A204.1 (cell line): Measurements from ENCODE around the gene MAN1B1.
"Not testable (repeated sequence)": the region's sequence is repeated elsewhere in the genome, so short reads cannot be mapped to it uniquely, and the experiment has no call there.

Source experiments
- FAIRE-seq: peaks from 2 replicates; lab custom pipeline; 2012; peaks lifted over from hg19 to GRCh38; lab: Jason Lieb, UNC

The MAN1B1 gene

GRCh38 chr9:137052998-137053943, 33.5 kb upstream of the MAN1B1 start:
- FAIRE-seq = no peak

DNA sequence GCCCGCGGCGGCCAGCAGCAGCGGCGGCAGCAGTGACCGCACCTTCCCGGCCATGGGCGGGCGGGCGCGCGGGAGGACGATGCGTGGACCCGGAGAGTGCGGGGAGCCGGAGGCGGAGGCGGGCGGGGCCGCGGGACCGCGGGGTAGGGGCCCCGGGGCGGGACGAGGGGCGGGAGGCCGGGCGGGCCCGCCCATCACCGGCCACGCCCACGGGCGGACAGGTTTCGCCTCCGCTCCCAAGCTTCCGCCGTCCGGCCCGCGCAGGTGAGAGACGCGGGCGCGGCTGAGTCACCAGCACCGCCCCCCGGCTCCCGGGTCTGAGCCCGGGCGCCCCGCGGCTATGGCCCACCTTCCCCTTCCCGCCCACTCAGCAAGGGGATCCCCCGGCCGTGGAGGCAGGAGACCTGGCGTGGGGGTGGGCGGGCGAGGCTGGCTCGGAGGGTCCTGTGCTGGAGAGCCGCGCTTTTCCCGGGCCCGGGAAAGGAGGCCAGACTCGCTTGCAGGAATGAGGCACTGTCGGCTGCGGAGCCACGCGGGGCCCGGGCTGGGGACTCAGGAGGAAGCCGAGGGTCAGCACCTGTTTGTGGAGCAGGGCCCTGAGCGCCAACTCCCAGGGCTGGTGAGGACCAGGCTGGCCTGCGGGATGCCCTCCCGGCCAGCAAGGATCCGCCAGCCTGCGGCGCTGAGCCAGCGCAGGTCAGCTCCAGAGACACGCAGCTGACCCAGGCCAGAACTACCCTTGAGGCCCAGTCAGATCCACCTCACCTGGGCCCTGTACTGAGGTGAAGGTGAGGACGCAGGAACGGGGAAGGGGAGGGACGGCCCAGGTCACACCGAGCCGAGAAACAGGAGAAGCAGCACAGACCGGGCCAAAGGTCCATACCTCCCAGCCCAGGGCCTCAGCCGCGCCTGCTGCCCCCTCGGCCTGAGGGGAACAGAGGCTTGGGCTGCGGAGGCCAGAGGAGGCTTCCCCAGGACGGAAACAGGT, 32.5 kb upstream of the MAN1B1 start, which contains the start of gene ENTPD2:
TSS of gene ENTPD2 (minus strand) at position 118 of the 988 bp plus-strand sequence. CDS start at position 54, 64 bp downstream.
- no peak for FAIRE-seq

GRCh38 chr9:137054932-137055384, 31.8 kb upstream of the MAN1B1 start:
- FAIRE-seq = no peak

GRCh38 chr9:137055385-137056364, 31.1 kb upstream of the MAN1B1 start:
- no peak for FAIRE-seq

- no peak for FAIRE-seq
Measured at GRCh38 chr9:137056739-137057415, 29.9 kb upstream of the MAN1B1 start.

GRCh38 chr9:137057545-137057944, 29.2 kb upstream of the MAN1B1 start:
- no peak for FAIRE-seq

DNA sequence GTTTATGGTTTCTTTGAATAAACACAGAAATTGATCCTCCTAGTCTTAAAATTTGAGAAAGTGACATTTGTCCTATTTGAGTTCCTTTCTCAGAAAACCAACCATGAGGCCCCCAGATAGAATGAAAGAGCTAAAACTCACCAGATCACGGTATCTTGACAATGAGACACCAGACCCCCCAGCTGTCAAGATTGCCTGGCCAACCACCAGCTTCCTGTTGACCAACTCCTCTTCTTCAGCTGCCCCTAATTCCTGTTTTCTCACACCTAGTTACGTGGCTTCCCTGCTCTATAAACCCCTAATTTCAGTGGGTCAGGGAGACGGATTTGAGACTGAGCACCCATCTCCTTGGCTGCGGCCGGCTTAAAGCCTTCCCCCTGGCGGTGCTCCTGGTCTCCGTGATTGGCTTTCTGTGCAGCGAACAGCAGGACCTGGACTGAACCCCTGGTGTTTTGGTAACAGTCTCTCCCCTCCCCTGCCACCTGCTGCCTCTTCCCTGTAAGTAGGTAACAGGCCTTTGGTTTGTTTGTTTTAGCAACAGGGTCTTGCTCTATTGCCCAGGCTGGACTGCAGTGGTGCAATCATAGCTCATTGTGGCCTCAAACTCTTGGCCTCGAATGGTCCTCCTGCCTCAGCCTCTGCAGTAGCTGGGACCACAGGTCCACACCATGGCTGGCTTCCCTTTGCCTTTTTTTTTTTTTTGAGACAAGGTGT, 28.1 kb upstream of the MAN1B1 start:
- FAIRE-seq = no peak

DNA sequence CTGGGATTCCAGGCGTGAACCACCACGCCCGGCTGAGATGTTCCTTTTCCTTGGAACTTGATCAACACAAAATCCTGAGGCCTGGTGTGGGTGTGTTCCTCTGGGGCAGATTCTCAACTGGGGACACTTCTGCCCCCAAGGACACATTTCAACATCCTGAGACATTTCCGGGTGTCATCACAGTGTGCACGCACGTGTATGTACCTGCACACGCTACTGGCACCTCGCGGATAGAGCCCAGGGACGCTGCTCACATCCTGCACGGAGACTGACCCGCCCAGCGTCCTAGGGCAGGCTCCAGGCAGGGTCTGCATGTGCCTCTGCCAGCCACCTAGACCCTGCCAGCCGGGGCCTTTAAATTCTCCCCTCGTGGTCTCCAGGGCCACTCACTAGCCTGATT, 24.4 kb upstream of the MAN1B1 start:
- no peak for FAIRE-seq

DNA sequence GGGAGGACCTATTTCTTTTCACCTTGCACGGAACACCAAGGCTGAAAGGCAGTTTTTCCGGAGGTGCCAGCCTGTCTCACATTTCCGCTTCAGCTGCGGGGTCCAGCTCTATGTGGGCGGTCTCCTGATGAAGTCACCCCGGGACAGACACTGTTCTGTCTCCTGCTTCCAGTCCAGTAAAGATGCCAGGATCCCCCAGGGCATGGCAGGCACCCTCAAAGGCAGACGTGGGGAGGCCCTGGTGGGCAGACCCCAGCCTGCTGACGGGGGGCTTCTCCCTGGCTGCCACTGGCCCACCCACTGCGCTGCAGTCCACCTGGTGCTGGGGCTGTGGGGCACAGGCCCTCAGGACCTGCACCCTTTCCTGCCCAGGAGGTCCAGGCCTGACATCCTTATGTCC, 24.0 kb upstream of the MAN1B1 start:
- not testable (repeated sequence) for FAIRE-seq

DNA sequence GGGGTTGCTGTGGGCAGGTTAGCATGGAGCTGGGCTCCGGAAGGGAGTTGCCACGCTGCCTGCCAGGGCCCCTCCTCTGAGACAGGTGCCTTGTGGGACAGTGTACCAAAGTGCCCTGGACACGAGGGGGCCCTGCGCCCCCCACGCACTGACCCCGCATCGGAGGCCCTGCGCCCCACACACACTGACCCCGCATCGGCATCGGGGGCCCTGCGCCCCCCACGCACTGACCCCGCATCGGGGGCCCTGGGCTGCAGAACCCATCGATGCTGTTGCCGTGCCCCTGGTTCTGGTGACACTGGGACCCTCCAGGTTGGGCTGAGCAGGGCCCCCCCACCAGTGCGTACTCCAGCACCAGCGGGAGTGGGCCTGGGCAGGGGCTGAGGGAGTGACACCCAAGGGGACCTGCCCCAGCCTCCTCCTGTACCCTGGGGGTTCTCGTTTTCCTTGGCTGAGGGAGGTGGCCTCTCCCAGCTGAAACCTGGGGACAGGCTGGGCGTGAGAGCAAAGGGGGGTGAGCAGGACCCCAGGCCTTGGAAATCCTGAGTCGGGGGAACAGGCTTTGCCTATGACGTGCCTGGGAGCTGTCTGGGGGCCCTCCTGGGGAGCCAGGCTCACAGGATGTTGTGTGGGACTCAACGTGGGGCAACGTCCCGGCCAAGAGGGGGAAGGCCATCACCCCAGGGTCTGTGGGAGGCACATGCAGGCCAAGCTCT, 23.3 kb upstream of the MAN1B1 start:
- FAIRE-seq = no peak

DNA sequence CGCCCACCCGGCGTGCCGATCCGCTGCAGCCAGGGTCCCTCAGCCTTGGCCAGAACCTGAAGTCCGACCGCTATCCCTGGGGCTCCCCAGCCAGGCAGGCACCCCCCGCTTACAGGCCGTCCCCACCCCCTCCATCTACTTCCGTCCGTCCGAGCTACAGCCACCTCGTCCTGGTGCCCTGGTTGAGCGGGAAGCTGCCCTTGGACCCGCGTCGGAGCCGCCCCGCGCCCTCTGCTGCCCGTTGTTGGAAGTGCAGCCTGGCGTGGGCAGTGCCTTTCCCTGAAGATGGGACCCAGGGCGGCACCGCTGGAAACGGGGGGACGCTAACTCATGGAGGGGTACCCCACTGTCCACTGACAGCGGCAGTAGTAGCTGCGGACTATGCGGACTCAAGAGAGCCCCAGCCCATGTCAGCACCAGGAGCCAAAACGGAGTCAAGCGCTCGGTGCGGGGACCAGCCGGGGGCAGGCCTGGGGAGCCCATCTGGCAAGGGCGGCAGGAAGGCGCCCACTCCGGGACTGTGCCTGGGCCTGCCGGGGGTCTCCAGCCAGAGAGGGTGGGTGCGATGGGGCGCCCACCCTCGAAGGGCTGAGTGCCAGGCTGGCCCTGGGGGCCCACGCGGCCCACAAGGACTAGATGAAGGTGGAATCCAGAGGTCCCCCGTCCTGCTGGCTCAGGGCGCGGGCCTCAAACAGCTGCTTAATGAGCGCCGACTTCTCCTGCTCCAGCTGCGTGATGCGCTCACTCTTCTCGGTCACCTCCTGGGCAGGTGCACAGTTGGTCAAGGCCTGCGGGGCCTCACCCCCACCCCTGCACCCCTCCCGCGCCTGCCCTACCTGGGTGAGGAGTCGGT, 22.5 kb upstream of the MAN1B1 start:
- no peak for FAIRE-seq

DNA sequence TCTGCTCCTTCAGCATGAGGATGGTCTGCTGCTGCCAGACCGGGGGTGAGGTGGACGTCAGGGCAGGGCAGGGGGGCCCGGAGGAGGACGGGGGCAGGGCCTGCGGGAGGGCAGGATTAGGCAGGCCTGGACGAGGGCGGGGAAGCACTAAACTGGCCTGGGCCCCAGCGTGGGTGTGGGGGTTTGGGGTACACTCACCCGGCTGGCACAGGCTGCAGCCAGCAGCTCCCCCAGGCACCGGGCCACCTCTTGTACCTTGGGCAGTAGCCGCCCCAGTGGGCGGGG, 22.0 kb upstream of the MAN1B1 start:
- no peak for FAIRE-seq

DNA sequence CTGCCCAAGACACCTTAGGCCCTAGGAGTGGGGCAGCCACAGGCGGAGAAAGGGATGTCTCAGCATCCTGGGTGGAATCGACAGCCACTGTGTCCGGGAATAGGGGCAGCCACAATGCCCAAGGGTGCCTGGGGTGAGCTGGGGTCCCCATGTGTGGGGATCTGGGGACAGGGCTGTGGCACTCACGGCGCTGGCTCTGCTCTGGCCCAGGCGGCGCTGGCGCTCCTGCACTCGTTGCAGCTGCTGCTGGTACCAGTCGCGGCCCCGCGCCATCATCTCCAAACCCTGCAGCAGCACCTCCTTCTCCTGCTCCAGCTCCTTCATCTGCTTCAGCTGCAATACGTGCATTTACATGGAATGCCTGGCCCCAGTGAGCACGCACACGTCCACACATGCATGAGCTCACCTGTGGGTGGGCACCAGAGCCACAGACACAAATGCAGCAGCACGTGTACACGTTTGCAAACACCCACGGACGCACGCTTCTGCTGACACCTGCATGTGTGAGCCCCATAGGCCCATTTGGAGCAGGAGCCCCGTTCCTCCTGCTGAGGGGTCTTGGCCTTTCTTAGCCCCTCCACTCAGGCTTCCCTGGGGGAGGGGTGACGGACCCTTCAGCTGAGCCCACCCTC, 21.3 kb upstream of the MAN1B1 start:
- no peak for FAIRE-seq

- FAIRE-seq = no peak
Measured at GRCh38 chr9:137066096-137066861, 20.5 kb upstream of the MAN1B1 start.

- no peak for FAIRE-seq
Measured at GRCh38 chr9:137067860-137068538, 18.8 kb upstream of the MAN1B1 start.

- FAIRE-seq = no peak
Measured at GRCh38 chr9:137068539-137069507, 18.0 kb upstream of the MAN1B1 start.
